HFF-Myc (cell line): ENCODE results near the gene ZNF70.

Experiments used
- DNase-seq: peaks from one replicate; pipeline ENCODE4 v3.0.0-alpha.2; 2011; ENCODE audit warnings: low read depth; ENCODE audit errors: extremely low read depth
- H3K4me3 ChIP-seq: replicated peaks from 2 replicates; pipeline ENCODE4 v1.5.1; 2011; ENCODE audit warnings: low read depth, mild to moderate bottlenecking, control low read depth, low read length
- CTCF ChIP-seq: IDR thresholded peaks from 2 replicates; pipeline ENCODE4 v1.5.1; 2012; ENCODE audit warnings: mild to moderate bottlenecking, low read depth, low read length, control low read depth; ENCODE audit errors: missing control alignments

Gene ZNF70

GRCh38 chr22:23713696-23714595 lies 37.0 kb downstream of the ZNF70 start:
- no peak overlapping the region for H3K4me3 ChIP-seq
- no peak for TF ChIP-seq CTCF
- DNase-seq: no peak

GRCh38 chr22:23712256-23712655 lies 38.7 kb downstream of the ZNF70 start:
- TF ChIP-seq CTCF: no peak
- H3K4me3 ChIP-seq: no peak overlapping the region
- no peak for DNase-seq

GRCh38 chr22:23709107-23709506 lies 41.8 kb downstream of the ZNF70 start:
- TF ChIP-seq CTCF: no peak
- H3K4me3 ChIP-seq: no peak overlapping the region

GRCh38 chr22:23708270-23708669 lies 42.6 kb downstream of the ZNF70 start:
- DNase-seq: no peak
- no peak overlapping the region for H3K4me3 ChIP-seq
- no peak for TF ChIP-seq CTCF

More at GRCh38 chr22:23709107-23709506, 41.8 kb downstream of the ZNF70 start:
- DNase-seq: peak; percentile 26

- no peak overlapping the region for H3K4me3 ChIP-seq
- no peak for TF ChIP-seq CTCF
- DNase-seq: no peak
These were observed 45.6 kb downstream of the ZNF70 start for GRCh38 chr22:23705358-23705757.

GRCh38 chr22:23704829-23705228 lies 46.1 kb downstream of the ZNF70 start:
- no peak for DNase-seq
- no peak overlapping the region for H3K4me3 ChIP-seq
- TF ChIP-seq CTCF: no peak
